Chondrocyte (in vitro differentiated cells): ENCODE results near the gene ZNF736. TPM values are rescaled to one million over a fixed set of nuclear protein-coding genes. Genes with fewer than 3 reads are reported as not detected.

Experiments
- DNase-seq: peaks from one replicate; pipeline ENCODE4 v3.0.0; 2021; ENCODE audit warnings: mixed read lengths, low spot score
- H3K27ac Mint-ChIP-seq: one replicate; pipeline ENCODE4 v1.8.0; 2021; ENCODE audit warnings: mild to moderate bottlenecking, moderate library complexity, mixed read lengths; ENCODE audit not compliant: unreplicated experiment
- H3K27me3 Mint-ChIP-seq: 2 replicates; pipeline ENCODE4 v1.8.0; 2021; ENCODE audit warnings: low read depth, mixed read lengths
- H3K36me3 Mint-ChIP-seq: 2 replicates; pipeline ENCODE4 v1.8.0; 2021; ENCODE audit warnings: low read depth, mixed read lengths
- H3K4me1 Mint-ChIP-seq: 2 replicates; pipeline ENCODE4 v1.8.0; 2021; ENCODE audit warnings: low read depth, mild to moderate bottlenecking, mixed read lengths
- H3K4me3 Mint-ChIP-seq: one replicate; pipeline ENCODE4 v1.8.0; 2021; ENCODE audit warnings: mild to moderate bottlenecking, moderate library complexity, mixed read lengths; ENCODE audit not compliant: unreplicated experiment
- H3K9me3 Mint-ChIP-seq: 2 replicates; pipeline ENCODE4 v1.8.0; 2021; ENCODE audit warnings: low read depth, mixed read lengths
- CTCF ChIP-seq: fragments of 200-600 bp; sonication (generic); IDR thresholded peaks from 2 replicates; pipeline ENCODE4 v1.5.0; 2021; ENCODE audit warnings: antibody characterized with exemption, mild to moderate bottlenecking, moderate library complexity
- total RNA-seq: library from RNA; stranded (reverse); gene quantifications from 3 replicates; pipeline ENCODE4 v1.2.1, GENCODE V29; 2021

The ZNF736 gene
- total RNA-seq, 1 donor from 2014 or later, result not detected

- no peaks in the 10 kb centered on the region for H3K36me3 Mint-ChIP-seq
- no peaks in the 10 kb centered on the region for H3K4me1 Mint-ChIP-seq
- no peak for DNase-seq
- TF ChIP-seq CTCF, result no peak
- no peak overlapping the region for H3K27ac Mint-ChIP-seq
- peaks cover 90% of the 10 kb centered on the region for H3K9me3 Mint-ChIP-seq
- no peak overlapping the region for H3K4me3 Mint-ChIP-seq
- H3K27me3 Mint-ChIP-seq, result no peaks in the 10 kb centered on the region
These were observed 57.4 kb downstream of the ZNF736 start for GRCh38 chr7:64371116-64371515.

DNA sequence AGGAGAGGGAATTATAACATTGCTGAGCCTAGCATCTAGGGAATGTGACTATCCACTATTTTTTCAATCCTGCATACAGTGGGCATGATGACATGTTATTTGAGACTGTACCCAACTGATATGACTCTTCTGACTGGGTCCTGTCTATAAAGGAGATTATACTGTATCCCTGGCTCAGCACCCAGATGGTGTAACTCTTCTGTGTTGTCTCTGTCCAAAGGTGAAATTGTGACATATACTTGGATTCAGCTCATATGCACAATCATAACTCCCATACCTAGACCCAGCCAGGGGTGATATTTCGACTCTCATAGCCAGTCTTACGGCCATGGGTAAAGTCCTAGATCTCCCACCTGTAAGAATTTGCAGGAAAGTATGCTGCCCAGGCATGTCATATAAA, 59.3 kb downstream of the ZNF736 start:
- no peak for TF ChIP-seq CTCF
- H3K9me3 Mint-ChIP-seq, result peaks cover 90% of the 10 kb centered on the region
- no peaks in the 10 kb centered on the region for H3K27me3 Mint-ChIP-seq
- no peaks in the 10 kb centered on the region for H3K4me1 Mint-ChIP-seq
- DNase-seq, result no peak
- H3K27ac Mint-ChIP-seq, result no peak overlapping the region
- H3K36me3 Mint-ChIP-seq, result no peaks in the 10 kb centered on the region
- H3K4me3 Mint-ChIP-seq, result no peak overlapping the region

DNA sequence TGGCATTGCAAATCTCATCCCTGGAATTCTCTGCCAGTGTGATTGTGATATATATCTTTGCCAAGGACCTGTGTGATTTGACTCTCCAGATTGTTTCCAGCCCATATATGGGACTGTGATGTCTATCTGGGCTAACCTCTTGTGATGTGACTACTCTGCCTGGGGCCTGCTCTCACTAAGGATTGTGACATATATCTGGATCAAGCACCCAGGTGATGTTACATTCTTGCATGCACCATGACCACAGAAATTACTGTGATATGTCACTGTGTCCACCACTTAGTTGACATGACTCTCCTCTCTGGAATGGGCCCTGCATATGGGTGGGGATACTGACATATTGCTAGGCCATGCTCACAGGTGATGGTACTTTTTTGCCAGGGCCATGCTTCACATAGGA, 86.6 kb downstream of the ZNF736 start:
- peaks cover 43% of the 10 kb centered on the region for H3K9me3 Mint-ChIP-seq
- TF ChIP-seq CTCF, result no peak
- H3K27ac Mint-ChIP-seq, result no peak overlapping the region
- H3K4me3 Mint-ChIP-seq, result no peak overlapping the region
- H3K27me3 Mint-ChIP-seq, result no peaks in the 10 kb centered on the region
- no peaks in the 10 kb centered on the region for H3K4me1 Mint-ChIP-seq
- no peak for DNase-seq
- no peaks in the 10 kb centered on the region for H3K36me3 Mint-ChIP-seq

Other genes with a start within 250 kb of the ZNF736 start
- gene ZNF735, start 106.8 kb upstream of the ZNF736 start, total RNA-seq, result not detected in 3 replicates
- not detected in 3 replicates for gene ZNF679, start 85.5 kb upstream of the ZNF736 start, total RNA-seq
- 3.2 to 7.5 TPM (median 3.9 TPM) in 3 replicates for gene ZNF680, start 249.1 kb downstream of the ZNF736 start, total RNA-seq